ENCODE results near the gene GFRA4.

Gene GFRA4

DNA sequence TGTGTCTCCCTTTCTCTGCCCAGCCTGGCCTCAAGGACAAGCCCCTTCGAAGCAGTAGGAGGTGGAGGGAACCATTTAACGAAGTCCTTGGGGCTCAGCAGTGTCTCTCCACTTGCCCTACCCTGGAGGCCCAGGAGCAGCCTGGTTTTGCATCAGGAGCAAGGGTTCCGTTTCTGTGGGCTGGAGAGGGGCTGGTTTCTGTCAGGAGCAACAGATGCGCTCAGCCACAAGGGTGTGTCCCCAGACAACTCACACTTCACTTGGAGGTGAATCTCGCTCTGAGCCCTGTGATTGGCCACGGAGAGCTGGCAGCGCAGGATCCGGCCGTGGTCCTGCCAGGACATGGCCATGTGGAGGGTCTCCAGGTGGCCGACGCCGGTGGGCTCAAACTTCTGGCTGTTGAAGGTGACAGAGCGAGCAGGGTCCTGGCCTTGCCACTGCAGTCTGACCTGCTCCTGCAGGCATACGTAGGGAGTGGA lies 42.3 kb upstream of the GFRA4 start:
- Histone ChIP-seq H3K4me3 (no peak overlapping the region), H3K4me1 (peaks cover 7% of the 10 kb centered on the region), H3K9ac (no peak overlapping the region), H3K27me3 (no peaks in the 10 kb centered on the region), H3K4me2 (no peak overlapping the region), H3K36me3 (no peaks in the 10 kb centered on the region), H3K9me3 (no peaks in the 10 kb centered on the region), H3K27ac (no peak overlapping the region), H4K20me1 (no peaks in the 10 kb centered on the region)
- no peak for TF ChIP-seq Cebpa-rat (IDR thresholded peaks at IDR 0.05)

- no peak for TF ChIP-seq Cebpa-rat (IDR thresholded peaks at IDR 0.05)
- Histone ChIP-seq H3K4me2 (no peak overlapping the region), H3K9me3 (no peaks in the 10 kb centered on the region), H3K36me3 (no peaks in the 10 kb centered on the region), H3K4me1 (no peaks in the 10 kb centered on the region), H3K9ac (no peak overlapping the region), H3K4me3 (no peak overlapping the region), H3K27me3 (no peaks in the 10 kb centered on the region), H3K27ac (no peak overlapping the region), H4K20me1 (no peaks in the 10 kb centered on the region)
Observed at GRCh38 chr20:3704087-3704486, 40.9 kb upstream of the GFRA4 start.

DNA sequence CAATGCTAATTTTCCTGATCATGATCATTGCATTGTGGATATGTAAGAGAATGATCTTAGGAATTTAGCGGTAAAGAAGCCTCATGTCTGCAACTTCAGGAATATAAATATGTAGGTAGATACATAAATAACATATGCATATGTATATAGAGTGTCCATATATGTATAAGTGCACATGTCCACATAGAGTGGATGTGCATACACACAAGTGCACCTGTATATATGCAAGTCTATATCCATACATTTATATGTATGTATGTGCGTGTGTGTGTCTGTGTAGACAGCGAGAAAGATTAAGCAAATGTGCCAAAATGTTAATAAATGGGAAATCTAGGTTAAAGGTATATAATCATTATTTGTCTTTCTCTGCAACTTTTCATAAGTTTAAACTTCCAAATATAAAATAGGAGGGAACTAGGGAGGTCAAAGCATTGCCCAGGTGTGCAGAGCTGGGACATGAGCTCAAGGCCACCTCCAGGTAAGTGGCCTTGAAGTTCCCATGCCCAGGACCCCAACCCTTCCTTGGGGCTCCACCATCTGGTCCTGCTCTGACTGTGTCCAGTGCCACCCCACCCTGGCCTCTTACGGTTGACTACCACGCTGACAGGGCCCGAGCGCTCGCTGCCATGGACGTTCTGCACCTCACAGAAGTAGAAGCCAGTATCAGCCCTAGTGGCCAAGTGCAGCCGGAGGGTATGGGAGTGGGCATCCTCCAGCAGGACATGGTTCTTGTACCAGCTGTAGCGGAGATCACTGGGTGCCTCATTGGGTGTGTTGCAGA lies 39.6 kb upstream of the GFRA4 start:
- H3K36me3 ChIP-seq = no peaks in the 10 kb centered on the region
- H3K27ac ChIP-seq = no peak overlapping the region
- no peak for TF ChIP-seq Cebpa-rat (IDR thresholded peaks at IDR 0.05)
- H3K4me1 ChIP-seq = no peaks in the 10 kb centered on the region
- no peaks in the 10 kb centered on the region for H3K27me3 ChIP-seq
- H3K4me2 ChIP-seq = no peak overlapping the region
- no peak overlapping the region for H3K4me3 ChIP-seq
- no peaks in the 10 kb centered on the region for H3K9me3 ChIP-seq
- H4K20me1 ChIP-seq = no peaks in the 10 kb centered on the region
- no peak overlapping the region for H3K9ac ChIP-seq

DNA sequence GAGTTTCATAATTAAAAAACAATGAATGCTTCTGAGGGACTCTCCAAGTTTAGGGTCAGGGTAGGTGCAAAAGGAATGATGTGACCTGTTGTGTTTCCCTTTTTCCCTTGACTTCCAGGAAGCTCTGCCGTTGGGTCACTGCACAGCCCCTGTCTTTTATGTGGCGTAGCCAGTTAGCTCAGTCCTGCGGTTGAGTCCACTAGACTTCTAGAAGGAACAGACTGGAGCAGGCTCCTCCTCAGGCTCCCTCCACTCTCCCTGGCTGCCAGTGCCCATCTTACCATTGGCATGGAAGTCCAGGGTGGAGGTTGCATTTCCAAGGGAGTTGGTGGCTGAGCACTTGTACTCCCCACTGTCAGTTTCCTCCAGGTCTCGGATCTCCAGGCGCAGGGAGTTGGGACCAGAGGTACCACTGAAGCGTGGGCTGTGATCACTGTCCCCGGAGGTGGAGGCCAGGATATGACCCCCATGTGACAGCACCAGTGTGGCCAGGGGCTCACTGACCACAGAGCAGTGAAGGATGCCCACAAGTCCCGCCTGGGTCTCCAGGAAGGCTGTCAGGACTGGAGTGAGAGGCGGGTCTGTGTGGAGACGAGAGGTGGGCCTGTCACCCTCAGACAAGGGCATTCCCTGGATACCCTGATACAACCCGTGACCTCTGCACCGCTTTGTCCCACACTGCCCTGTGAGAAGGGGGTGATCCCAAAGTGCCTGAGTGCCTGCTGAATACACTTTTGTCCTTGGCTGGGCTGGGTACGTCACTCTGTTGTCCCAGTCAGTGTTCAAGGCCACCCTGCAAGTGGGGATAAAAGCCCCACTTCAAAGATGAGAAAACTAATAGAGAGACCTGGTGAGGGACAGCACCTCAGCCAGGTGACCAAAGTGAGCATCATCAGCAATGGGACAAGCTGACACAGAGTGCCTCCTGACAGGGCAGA lies 38.1 kb upstream of the GFRA4 start:
- H3K4me3 ChIP-seq = no peak overlapping the region
- H3K4me2 ChIP-seq = no peak overlapping the region
- no peaks in the 10 kb centered on the region for H4K20me1 ChIP-seq

GRCh38 chr20:3699037-3699436 lies 35.8 kb upstream of the GFRA4 start:
- no peaks in the 10 kb centered on the region for H3K9me3 ChIP-seq
- no peak overlapping the region for H3K27ac ChIP-seq
- H3K9ac ChIP-seq = no peak overlapping the region
- no peaks in the 10 kb centered on the region for H4K20me1 ChIP-seq
- no peaks in the 10 kb centered on the region for H3K4me1 ChIP-seq
- TF ChIP-seq Cebpa-rat (IDR thresholded peaks at IDR 0.05) = no peak
- no peaks in the 10 kb centered on the region for H3K36me3 ChIP-seq
- H3K27me3 ChIP-seq = no peaks in the 10 kb centered on the region
- no peak overlapping the region for H3K4me3 ChIP-seq
- H3K4me2 ChIP-seq = no peak overlapping the region

More for the DNA sequence above, 38.1 kb upstream of the GFRA4 start:
- no peaks in the 10 kb centered on the region for H3K9me3 ChIP-seq
- H3K27me3 ChIP-seq = no peaks in the 10 kb centered on the region
- no peak for TF ChIP-seq Cebpa-rat (IDR thresholded peaks at IDR 0.05)
- no peaks in the 10 kb centered on the region for H3K4me1 ChIP-seq
- no peak overlapping the region for H3K27ac ChIP-seq
- H3K36me3 ChIP-seq = no peaks in the 10 kb centered on the region
- H3K9ac ChIP-seq = no peak overlapping the region

DNA sequence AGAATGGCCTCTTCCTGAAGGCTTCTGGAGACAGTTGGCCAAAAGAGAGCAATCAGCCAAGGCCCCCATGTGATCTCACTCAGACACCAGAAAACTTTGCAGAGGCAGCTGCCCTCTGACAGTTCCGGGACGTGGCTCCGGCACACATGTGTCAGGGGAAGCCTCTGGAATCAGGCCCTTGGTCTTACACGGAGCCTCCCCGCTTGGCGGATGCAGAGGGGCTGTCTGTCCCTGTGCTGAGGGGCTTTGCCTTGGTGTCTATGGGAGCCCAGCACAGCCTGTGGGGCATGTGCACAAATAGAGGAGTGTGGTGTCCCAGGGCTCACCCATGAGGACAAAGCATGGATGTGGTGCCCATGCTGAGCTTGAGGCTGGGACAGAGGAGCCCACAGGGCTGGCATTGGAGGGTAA lies 35.4 kb upstream of the GFRA4 start:
- no peaks in the 10 kb centered on the region for H3K36me3 ChIP-seq
- no peaks in the 10 kb centered on the region for H3K27me3 ChIP-seq
- no peaks in the 10 kb centered on the region for H3K9me3 ChIP-seq
- TF ChIP-seq Cebpa-rat (IDR thresholded peaks at IDR 0.05) = no peak
- no peak overlapping the region for H3K4me3 ChIP-seq
- H3K9ac ChIP-seq = no peak overlapping the region
- H4K20me1 ChIP-seq = no peaks in the 10 kb centered on the region
- no peak overlapping the region for H3K4me2 ChIP-seq
- H3K27ac ChIP-seq = no peak overlapping the region
- H3K4me1 ChIP-seq = no peaks in the 10 kb centered on the region

- no peak overlapping the region for H3K4me3 ChIP-seq
- H3K9me3 ChIP-seq = no peaks in the 10 kb centered on the region
- H3K4me2 ChIP-seq = no peak overlapping the region
- no peak overlapping the region for H3K9ac ChIP-seq
- no peak overlapping the region for H3K27ac ChIP-seq
- H3K4me1 ChIP-seq = no peaks in the 10 kb centered on the region
- TF ChIP-seq Cebpa-rat (IDR thresholded peaks at IDR 0.05) = no peak
- H3K36me3 ChIP-seq = no peaks in the 10 kb centered on the region
- H4K20me1 ChIP-seq = no peaks in the 10 kb centered on the region
- no peaks in the 10 kb centered on the region for H3K27me3 ChIP-seq
Observed at GRCh38 chr20:3697588-3698305, 34.5 kb upstream of the GFRA4 start.

GRCh38 chr20:3696745-3697587 lies 33.8 kb upstream of the GFRA4 start:
- Histone ChIP-seq H3K4me2 (no peak overlapping the region), H3K4me3 (no peak overlapping the region), H3K9ac (no peak overlapping the region), H4K20me1 (no peaks in the 10 kb centered on the region), H3K27ac (no peak overlapping the region), H3K36me3 (no peaks in the 10 kb centered on the region), H3K27me3 (no peaks in the 10 kb centered on the region), H3K9me3 (no peaks in the 10 kb centered on the region), H3K4me1 (no peaks in the 10 kb centered on the region)
- no peak for TF ChIP-seq Cebpa-rat (IDR thresholded peaks at IDR 0.05)

DNA sequence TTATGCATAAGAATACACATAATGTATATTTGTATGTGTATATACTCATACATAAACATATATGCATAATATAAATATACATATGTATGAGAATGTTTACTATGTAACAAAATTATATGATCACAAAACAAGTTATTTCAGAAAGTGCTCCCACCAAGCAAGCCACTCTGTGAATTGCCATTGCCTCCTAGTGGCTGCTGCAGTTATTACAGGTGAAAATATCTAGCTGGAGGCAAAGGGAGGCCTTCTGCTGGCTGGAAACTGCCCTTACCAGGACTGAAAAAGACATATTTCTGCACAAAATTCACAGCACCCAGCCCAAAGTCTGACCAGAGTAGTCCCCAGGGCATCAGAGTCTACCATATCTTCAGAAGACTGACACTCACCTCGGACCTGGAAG lies 33.0 kb upstream of the GFRA4 start:
- no peaks in the 10 kb centered on the region for H3K27me3 ChIP-seq
- H3K4me1 ChIP-seq = no peaks in the 10 kb centered on the region
- H4K20me1 ChIP-seq = no peaks in the 10 kb centered on the region
- no peak overlapping the region for H3K9ac ChIP-seq
- H3K4me2 ChIP-seq = no peak overlapping the region
- H3K27ac ChIP-seq = no peak overlapping the region
- no peaks in the 10 kb centered on the region for H3K36me3 ChIP-seq
- TF ChIP-seq Cebpa-rat (IDR thresholded peaks at IDR 0.05) = no peak
- H3K4me3 ChIP-seq = no peak overlapping the region
- H3K9me3 ChIP-seq = no peaks in the 10 kb centered on the region
